GM12878 (cell line): ENCODE measurements around the gene BORCS8. TPM values are rescaled to one million over a fixed set of nuclear protein-coding genes. Genes with fewer than 3 reads are reported as not detected.

Experiments
- BCL11A ChIP-seq: IDR thresholded peaks from 2 replicates; pipeline ENCODE4 v1.6.1; 2011; ENCODE audit warnings: low read depth, low read length
- BRCA1 ChIP-seq: IDR thresholded peaks from 2 replicates; pipeline ENCODE4 v1.6.1; 2011; ENCODE audit warnings: low read depth, low read length, improper control_type of control experiment
- CBX5 ChIP-seq: sonication (generic); IDR thresholded peaks from 2 replicates; pipeline ENCODE4 v1.6.1; 2016; ENCODE audit warnings: low read depth, moderate library complexity, mild to moderate bottlenecking, inconsistent platforms
- CHD4 ChIP-seq: fragments of 200-600 bp; sonication (generic); IDR thresholded peaks from 2 replicates; pipeline ENCODE4 v1.6.1; 2016; ENCODE audit warnings: mild to moderate bottlenecking
- EED ChIP-seq: sonication (generic); IDR thresholded peaks from 2 replicates; pipeline ENCODE4 v1.6.1; 2016; ENCODE audit warnings: antibody characterized with exemption, low read depth
- GATAD2B ChIP-seq: fragments of 450-650 bp; conservative IDR thresholded peaks from 2 replicates; pipeline ENCODE4 v1.6.1; 2017; ENCODE audit warnings: low read depth, mild to moderate bottlenecking, moderate library complexity
- HDGF ChIP-seq: fragments of 450-650 bp; IDR thresholded peaks from 2 replicates; pipeline ENCODE4 v1.6.1; 2016; ENCODE audit warnings: antibody characterized with exemption
- IKZF1 ChIP-seq: fragments of 450-650 bp; conservative IDR thresholded peaks from 2 replicates; pipeline ENCODE4 v1.6.1; 2017; ENCODE audit warnings: antibody characterized with exemption, mild to moderate bottlenecking
- LARP7 ChIP-seq: fragments of 450-650 bp; IDR thresholded peaks from 2 replicates; pipeline ENCODE4 v1.6.1; 2017; ENCODE audit warnings: mild to moderate bottlenecking
- MYC ChIP-seq: IDR thresholded peaks from 2 replicates; pipeline ENCODE4 v1.6.1; 2011; ENCODE audit warnings: mild to moderate bottlenecking, low read length, moderate library complexity, inconsistent platforms; ENCODE audit not compliant: insufficient read depth, insufficient replicate concordance, insufficient read length, severe bottlenecking
- NFIC ChIP-seq: IDR thresholded peaks from 2 replicates; pipeline ENCODE4 v1.6.1; 2012; ENCODE audit warnings: low read depth, mild to moderate bottlenecking, inconsistent platforms, low read length, moderate library complexity
- NFYB ChIP-seq: IDR thresholded peaks from 2 replicates; pipeline ENCODE4 v1.6.1; 2011; ENCODE audit warnings: low read depth, mild to moderate bottlenecking, low read length, improper control_type of control experiment, moderate library complexity; ENCODE audit not compliant: insufficient read depth
- NR2F1 ChIP-seq: fragments of 450-650 bp; conservative IDR thresholded peaks from 2 replicates; pipeline ENCODE4 v1.6.1; 2017; ENCODE audit warnings: mild to moderate bottlenecking
- POLR2A ChIP-seq: IDR thresholded peaks from 2 replicates; pipeline ENCODE4 v1.6.1; 2011; ENCODE audit warnings: low read depth, mild to moderate bottlenecking, low read length
- POLR2AphosphoS5 ChIP-seq: IDR thresholded peaks from 2 replicates; pipeline ENCODE4 v1.6.1; 2011; ENCODE audit warnings: mild to moderate bottlenecking, low read length, inconsistent platforms
- RUNX3 ChIP-seq: IDR thresholded peaks from 2 replicates; pipeline ENCODE4 v1.6.1; 2012; ENCODE audit warnings: low read length, inconsistent platforms
- SMARCA5 ChIP-seq: fragments of 450-650 bp; IDR thresholded peaks from 2 replicates; pipeline ENCODE4 v1.6.1; 2017; ENCODE audit warnings: mild to moderate bottlenecking
- SPI1 ChIP-seq: IDR thresholded peaks from 2 replicates; pipeline ENCODE4 v1.6.1; 2011; ENCODE audit warnings: low read depth, mild to moderate bottlenecking, low read length, moderate library complexity, borderline replicate concordance; ENCODE audit not compliant: insufficient read depth
- SRF ChIP-seq, 2 experiments: IDR thresholded peaks; 2 replicates each; pipeline ENCODE4 v1.6.1; 2011; ENCODE audit warnings: low read depth in 2 of 2, low read length in 2 of 2, mild to moderate bottlenecking in 1 of 2, moderate library complexity in 1 of 2
- TCF12 ChIP-seq: IDR thresholded peaks from 2 replicates; pipeline ENCODE4 v1.6.1; 2011; ENCODE audit warnings: low read depth, mild to moderate bottlenecking, low read length
- ZNF622 ChIP-seq: fragments of 450-650 bp; IDR thresholded peaks from 2 replicates; pipeline ENCODE4 v1.6.1; 2017; ENCODE audit warnings: mild to moderate bottlenecking, inconsistent platforms
- polyA plus RNA-seq, 11 experiments: library from polyadenylated mRNA; depleted of rRNA in 4 of 11; unstranded in 6 of 11; stranded (reverse) in 5 of 11; fragments of >200 nt; fragmentation: Nextera tagmentation in 4 of 11; fragmentation: Illumina TruSeq in 1 of 11; extraction: Ambion mirVana in 4 of 11; extraction: Trizol in 1 of 11; gene quantifications; 1 replicate in 1 of 11; 2 replicates in 10 of 11; pipeline versions ENCODE4 v1.2.1 to v1.2.3, GENCODE V29; 2011 to 2016; ENCODE audit warnings: inconsistent platforms in 2 of 11, missing spikeins in 2 of 11, low read depth in 1 of 11
- total RNA-seq, 4 experiments: library from RNA; depleted of rRNA in 3 of 4; stranded (reverse); fragments of >200 nt in 3 of 4; fragmentation: Illumina TruSeq in 1 of 4; extraction: Trizol in 1 of 4; gene quantifications; 2 replicates each; pipeline versions ENCODE4 v1.2.1 to v1.2.3, GENCODE V29; 2013 to 2021
- TF ChIP-seq, protein P1 (sequence below): fragments of 150-350 bp; IDR thresholded peaks from 2 replicates; pipeline ENCODE4 v1.6.1; 2016; ENCODE audit warnings: low read depth, low read length
- TF ChIP-seq, protein P2 (sequence below): IDR thresholded peaks from 2 replicates; pipeline ENCODE4 v1.6.1; 2012; ENCODE audit warnings: low read length, inconsistent platforms
- TF ChIP-seq, protein P3 (sequence below): fragments of 450-650 bp; IDR thresholded peaks from 2 replicates; pipeline ENCODE4 v1.6.1; 2017; ENCODE audit warnings: mild to moderate bottlenecking
- TF ChIP-seq, protein P4 (sequence below): fragments of 450-650 bp; conservative IDR thresholded peaks from 2 replicates; pipeline ENCODE4 v1.6.1; 2017; ENCODE audit warnings: mild to moderate bottlenecking, moderate library complexity

Gene BORCS8
- total and polyA plus RNA-seq, 10 of the 15 experiments (the other 5 are each of a cell fraction or from before 2014, with no cell fraction given): 3.7 to 40.3 (median 23.4) TPM

DNA sequence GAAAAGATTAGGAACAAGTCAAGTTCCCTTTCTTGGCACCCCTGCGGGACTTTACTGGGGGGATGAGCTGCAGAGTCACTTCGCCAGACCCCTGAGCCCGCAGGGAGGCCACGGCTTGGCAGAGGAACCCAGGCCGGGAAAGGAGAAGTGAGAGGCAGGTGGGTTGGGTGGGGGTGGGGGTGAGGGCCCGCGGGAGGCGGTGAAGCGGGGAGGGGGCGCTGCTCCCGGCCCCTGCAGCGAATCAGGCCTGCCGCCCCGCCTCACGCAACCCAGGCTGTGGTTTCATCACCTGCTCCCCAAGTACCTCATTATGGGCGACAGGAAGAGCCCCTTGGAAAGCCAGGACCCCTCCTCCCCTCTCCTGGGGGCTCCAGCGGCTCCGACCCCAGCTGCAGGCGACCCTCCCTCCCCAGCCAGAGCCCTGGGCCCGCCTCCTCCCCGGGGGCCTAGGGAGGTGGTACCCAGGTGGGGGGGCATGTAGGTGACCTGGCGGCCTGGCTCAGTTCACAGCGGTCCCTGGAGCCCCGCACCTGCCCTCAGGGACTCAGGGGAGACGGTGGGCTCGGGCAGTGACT, 31.4 kb downstream of the BORCS8 start (continued):
- TF ChIP-seq RUNX3 (peak; percentile 81), NFIC (peak; percentile 58; the same call in 1 of the 2 replicates), ZNF622 (no peak), SRF (IDR thresholded peaks at IDR 0.05; ENCODE audit: low read depth in 2 of 2, low read length in 2 of 2) (0 out of 4 replicates have a peak, but pooled peaks of 1 of the 2 experiments have one; percentile 9), NR2F1 (peak; percentile 73), POLR2A (no peak), NFYB (peak; percentile 48; the same call in 1 of the 2 replicates), GATAD2B (peak; percentile 93), CHD4 (no peak), TCF12 (peak; percentile 93), IKZF1 (peak; percentile 92), BCL11A (peak; percentile 74), CBX5 (no peak), SMARCA5 (peak; percentile 59), SPI1 (peak; percentile 93), BRCA1 (no peak), POLR2AphosphoS5 (no peak), LARP7 (0 out of 2 replicates have a peak, but pooled peaks have one; percentile 28), MYC (no peak), EED (peak; percentile 82), HDGF (peak; percentile 45; the same call in 1 of the 2 replicates)
- TF ChIP-seq, protein P1, sequence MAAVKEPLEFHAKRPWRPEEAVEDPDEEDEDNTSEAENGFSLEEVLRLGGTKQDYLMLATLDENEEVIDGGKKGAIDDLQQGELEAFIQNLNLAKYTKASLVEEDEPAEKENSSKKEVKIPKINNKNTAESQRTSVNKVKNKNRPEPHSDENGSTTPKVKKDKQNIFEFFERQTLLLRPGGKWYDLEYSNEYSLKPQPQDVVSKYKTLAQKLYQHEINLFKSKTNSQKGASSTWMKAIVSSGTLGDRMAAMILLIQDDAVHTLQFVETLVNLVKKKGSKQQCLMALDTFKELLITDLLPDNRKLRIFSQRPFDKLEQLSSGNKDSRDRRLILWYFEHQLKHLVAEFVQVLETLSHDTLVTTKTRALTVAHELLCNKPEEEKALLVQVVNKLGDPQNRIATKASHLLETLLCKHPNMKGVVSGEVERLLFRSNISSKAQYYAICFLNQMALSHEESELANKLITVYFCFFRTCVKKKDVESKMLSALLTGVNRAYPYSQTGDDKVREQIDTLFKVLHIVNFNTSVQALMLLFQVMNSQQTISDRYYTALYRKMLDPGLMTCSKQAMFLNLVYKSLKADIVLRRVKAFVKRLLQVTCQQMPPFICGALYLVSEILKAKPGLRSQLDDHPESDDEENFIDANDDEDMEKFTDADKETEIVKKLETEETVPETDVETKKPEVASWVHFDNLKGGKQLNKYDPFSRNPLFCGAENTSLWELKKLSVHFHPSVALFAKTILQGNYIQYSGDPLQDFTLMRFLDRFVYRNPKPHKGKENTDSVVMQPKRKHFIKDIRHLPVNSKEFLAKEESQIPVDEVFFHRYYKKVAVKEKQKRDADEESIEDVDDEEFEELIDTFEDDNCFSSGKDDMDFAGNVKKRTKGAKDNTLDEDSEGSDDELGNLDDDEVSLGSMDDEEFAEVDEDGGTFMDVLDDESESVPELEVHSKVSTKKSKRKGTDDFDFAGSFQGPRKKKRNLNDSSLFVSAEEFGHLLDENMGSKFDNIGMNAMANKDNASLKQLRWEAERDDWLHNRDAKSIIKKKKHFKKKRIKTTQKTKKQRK: no peak
- TF ChIP-seq, protein P2, sequence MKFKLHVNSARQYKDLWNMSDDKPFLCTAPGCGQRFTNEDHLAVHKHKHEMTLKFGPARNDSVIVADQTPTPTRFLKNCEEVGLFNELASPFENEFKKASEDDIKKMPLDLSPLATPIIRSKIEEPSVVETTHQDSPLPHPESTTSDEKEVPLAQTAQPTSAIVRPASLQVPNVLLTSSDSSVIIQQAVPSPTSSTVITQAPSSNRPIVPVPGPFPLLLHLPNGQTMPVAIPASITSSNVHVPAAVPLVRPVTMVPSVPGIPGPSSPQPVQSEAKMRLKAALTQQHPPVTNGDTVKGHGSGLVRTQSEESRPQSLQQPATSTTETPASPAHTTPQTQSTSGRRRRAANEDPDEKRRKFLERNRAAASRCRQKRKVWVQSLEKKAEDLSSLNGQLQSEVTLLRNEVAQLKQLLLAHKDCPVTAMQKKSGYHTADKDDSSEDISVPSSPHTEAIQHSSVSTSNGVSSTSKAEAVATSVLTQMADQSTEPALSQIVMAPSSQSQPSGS: no peak
- TF ChIP-seq, protein P3, sequence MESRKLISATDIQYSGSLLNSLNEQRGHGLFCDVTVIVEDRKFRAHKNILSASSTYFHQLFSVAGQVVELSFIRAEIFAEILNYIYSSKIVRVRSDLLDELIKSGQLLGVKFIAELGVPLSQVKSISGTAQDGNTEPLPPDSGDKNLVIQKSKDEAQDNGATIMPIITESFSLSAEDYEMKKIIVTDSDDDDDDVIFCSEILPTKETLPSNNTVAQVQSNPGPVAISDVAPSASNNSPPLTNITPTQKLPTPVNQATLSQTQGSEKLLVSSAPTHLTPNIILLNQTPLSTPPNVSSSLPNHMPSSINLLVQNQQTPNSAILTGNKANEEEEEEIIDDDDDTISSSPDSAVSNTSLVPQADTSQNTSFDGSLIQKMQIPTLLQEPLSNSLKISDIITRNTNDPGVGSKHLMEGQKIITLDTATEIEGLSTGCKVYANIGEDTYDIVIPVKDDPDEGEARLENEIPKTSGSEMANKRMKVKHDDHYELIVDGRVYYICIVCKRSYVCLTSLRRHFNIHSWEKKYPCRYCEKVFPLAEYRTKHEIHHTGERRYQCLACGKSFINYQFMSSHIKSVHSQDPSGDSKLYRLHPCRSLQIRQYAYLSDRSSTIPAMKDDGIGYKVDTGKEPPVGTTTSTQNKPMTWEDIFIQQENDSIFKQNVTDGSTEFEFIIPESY: no peak
- TF ChIP-seq, protein P4, sequence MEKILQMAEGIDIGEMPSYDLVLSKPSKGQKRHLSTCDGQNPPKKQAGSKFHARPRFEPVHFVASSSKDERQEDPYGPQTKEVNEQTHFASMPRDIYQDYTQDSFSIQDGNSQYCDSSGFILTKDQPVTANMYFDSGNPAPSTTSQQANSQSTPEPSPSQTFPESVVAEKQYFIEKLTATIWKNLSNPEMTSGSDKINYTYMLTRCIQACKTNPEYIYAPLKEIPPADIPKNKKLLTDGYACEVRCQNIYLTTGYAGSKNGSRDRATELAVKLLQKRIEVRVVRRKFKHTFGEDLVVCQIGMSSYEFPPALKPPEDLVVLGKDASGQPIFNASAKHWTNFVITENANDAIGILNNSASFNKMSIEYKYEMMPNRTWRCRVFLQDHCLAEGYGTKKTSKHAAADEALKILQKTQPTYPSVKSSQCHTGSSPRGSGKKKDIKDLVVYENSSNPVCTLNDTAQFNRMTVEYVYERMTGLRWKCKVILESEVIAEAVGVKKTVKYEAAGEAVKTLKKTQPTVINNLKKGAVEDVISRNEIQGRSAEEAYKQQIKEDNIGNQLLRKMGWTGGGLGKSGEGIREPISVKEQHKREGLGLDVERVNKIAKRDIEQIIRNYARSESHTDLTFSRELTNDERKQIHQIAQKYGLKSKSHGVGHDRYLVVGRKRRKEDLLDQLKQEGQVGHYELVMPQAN: 0 out of 2 replicates have a peak, but pooled peaks have one; percentile 5
